ENCODE data around the gene LDLRAD4.

The LDLRAD4 gene

DNA sequence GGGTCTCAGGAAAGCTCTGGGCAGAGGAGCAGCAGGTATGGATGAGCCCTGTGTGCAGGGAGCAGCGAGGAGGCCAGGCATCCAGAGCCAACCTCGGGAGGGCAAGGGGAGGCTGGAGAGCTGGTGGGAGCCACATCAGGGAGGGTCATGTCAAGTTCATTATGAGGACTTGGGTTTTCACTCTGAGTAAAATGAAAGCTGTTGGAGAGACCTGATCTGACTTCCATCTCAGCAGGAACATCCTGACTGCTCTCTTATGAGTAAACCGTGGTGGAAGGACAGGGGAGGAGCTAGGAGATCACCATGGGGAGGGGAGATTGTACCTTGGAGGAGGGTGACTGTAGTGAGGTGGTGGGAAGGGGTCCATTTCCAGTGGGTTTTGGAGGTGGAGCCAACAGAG lies 209.8 kb downstream of the LDLRAD4 start:
- DNase-seq (ENCODE audit: low read depth in 2 of 2), result no peak

DNA sequence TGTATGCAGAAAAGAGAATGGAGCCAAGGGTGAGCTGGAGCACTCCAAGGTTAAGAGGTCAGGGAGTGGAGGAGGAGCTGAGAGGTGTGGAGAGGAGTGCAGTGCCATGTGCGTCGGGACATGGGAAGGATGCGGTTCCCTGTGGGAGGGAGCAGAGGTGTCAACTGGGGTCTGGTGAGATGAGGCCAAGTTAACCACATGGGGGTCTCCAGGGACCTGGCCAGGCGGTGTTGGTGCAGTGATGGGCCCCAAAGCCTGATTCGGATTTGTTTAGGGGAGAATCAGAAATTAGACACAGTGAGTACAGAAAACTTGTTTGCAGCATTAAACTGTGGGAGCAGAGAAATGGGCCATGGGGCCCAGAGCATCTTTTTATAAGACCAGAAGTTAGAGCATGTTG lies 210.5 kb downstream of the LDLRAD4 start:
- no peak for DNase-seq (ENCODE audit: low read depth in 2 of 2)

DNA sequence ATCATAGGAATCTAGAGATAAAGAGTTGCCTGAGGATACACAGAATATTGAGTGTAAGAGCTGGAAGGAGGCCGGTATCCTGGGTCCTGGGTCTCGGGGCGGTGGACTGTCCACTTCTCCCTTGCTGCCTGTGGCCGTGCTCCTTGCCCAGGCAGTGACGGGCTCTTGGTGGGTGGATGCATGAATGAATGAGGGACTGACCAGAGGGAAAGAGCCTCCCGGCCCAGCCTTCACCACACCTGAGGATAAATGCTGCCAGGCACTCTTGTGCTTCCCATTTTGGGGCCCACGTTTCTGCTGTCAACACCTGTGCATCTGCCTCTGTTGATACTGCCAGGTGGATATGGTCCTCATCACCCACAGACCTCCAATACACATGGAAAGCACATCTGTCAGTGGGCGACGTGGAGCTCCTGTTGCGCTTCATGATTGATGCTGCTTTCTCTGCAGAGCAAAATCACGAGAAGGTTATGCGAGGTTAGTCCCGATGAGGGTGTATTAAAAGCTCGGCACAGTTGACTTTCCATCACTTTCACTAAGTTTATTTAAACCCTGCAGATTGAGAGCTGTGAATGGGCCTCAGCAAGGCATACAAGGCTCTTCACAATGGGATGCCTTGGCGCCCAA lies 211.4 kb downstream of the LDLRAD4 start:
- no peak for DNase-seq (ENCODE audit: low read depth in 2 of 2)

DNA sequence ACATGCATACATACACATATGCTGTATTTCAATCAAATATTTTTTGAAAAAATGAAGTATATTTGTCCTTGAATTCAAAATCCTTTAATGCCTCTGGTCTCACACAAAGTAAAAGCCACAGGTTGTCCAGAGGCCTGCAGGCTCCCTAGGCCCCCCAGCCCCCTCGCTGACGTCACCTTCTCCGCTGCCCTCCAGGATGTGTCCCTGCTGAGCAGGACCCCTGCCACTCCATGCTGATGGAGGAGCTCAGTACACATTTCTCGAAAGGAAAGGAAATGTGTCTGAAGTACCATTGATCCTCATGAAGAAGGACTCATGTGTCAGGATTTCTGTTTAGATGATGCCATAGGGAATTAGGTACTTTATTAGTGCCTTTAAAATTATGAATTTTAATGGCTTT lies 212.1 kb downstream of the LDLRAD4 start:
- DNase-seq (ENCODE audit: low read depth in 2 of 2), result no peak

DNA sequence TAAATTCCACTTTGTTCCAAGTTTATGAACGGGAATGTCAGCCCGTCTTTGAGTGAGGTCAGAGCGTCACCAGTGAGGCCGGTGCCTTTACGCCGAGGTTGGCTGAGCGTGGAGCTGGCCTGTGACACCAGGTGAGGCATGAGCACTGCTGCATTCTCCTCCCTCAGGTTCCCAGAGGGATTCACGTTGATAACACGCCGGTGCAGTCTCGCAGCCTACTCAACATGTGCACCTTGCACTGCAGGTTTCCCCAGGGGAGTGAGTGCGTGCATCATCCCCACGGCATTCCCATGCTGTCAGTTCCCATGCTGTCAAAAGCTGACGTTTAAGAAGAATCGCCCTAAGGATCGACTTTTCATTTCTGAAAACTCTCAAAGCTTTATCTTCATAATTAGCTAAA lies 213.3 kb downstream of the LDLRAD4 start:
- DNase-seq (ENCODE audit: low read depth in 2 of 2), result no peak

DNA sequence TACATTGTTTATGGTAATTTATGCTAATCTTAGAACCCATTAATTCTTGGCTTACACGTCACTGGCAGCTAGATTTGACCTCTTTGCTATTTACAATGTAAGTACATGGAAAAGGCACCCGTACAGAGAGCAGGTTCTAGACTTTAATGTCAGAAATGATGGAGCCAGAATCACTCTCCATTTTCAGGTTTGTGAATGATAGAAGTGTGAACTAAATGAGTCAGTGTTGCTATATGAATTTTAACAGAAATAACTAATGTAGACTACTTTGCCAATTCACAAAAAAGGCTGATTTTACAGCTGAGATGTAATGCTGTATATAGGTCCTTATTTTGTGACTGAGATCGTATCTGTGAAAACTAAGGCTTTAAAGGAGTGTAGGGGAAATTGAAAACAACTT lies 214.6 kb downstream of the LDLRAD4 start:
- DNase-seq (ENCODE audit: low read depth in 2 of 2), result no peak

DNA sequence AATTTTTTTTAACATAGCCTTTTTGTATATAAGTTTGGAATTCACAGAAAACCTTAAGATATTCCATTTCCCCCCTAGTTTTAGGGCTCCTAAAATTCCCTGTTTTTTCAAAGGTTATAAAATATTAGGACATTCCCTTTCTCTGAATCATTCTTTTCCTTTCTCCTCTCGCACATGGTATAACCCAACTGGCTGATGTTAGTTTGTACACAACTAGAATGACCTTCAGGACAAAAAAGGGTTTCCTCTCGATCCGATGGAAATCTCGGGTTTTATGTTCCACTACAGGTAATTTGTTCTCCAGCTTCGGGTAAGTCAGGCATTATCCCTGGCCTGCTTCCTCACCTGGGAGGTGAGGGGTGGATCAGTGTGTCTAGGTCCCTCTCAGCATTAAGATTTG lies 215.1 kb downstream of the LDLRAD4 start:
- no peak for DNase-seq (ENCODE audit: low read depth in 2 of 2)

DNA sequence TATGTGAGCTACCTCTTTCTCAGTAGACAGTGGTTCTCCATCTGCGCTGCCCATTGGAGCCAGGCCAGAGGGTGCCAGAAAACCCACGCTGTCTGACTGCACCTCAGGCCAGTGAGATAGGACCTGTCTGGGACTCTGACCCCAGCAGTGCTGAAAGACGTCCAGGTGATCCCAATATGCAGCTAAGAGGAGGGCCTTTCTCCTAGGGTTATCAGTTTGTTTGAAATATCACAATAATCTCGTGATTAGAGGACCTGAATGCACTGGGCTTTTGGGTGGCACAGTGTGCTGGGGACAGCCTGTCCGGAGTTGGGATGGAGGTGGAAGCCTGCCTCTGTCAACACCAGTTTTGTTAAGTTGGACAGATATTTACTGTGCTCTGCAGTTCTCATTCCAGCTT lies 216.3 kb downstream of the LDLRAD4 start:
- no peak for DNase-seq (ENCODE audit: low read depth in 2 of 2)

DNA sequence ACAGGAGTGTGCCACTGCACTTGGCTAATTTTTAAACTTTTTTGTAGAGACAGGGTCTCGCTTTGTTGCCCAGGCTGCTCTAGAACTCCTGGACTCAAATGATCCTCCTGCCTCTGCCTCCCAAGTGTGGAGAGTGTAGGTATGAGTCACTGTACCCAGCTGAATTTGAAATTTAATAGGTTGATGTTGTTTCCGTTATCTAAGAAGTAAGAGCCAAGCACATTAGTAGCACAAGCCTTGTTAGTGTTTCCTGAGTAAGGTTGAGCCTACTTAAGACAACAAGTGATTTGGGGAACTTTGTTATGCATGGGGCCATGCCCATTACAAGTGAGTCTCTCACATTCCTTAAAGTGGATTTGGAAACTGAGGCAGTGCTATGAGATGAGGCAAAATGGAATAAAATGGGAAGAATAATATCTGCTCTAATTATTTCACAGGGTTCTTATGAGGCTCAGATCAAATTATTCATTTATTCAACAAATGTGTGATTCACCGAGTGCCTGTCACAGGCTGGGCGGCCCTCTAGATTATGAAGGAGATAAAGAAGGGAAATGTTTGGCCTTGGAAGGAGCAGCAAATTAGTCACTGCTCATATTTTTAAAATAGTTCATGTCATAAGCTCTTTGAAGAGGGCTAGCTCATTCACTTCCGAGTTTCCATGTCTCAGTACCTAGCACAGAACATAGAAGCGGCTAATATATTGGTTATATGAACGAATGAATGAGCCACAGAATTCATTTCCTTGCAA lies 217.2 kb downstream of the LDLRAD4 start:
- DNase-seq (ENCODE audit: low read depth in 2 of 2), result no peak

DNA sequence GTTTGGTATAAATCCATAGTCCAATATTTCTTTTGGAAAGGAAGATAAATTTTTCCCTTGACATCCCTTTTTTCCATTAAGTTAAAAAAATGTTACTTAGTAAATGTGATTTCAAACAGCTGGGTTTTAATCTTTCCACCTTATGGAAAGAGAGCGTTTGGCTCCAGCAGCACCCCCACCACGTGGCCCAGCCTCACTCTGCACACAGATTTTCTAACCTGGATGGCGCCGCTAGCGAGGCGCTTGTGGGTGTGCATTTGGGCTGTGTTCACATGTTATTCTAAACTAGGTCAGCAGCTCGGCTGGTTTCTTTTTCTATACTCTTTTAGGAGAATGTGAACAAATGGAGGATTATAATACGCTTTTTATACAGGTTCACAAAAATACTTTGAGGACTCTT lies 218.0 kb downstream of the LDLRAD4 start:
- no peak for DNase-seq (ENCODE audit: low read depth in 2 of 2)

DNA sequence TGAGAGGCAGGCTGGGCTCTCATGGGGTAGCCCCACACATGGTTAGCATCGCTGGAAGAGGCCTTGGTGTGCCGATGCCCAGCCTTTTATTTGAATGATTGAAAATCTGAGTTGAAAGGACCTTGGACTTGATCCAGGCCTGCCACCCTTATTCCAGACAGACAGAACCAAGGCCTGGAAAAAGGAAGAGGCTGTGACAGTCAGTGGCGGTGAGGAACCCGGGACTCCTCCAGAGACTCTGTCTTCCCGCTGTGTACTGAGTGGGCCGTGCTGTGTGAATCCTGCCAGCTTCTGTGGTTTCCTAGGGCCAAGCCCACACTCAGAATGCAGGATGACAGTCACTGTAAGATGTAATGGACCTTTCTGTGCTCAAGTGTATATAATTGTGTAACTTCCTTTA lies 218.5 kb downstream of the LDLRAD4 start:
- no peak for DNase-seq (ENCODE audit: low read depth in 2 of 2)

DNA sequence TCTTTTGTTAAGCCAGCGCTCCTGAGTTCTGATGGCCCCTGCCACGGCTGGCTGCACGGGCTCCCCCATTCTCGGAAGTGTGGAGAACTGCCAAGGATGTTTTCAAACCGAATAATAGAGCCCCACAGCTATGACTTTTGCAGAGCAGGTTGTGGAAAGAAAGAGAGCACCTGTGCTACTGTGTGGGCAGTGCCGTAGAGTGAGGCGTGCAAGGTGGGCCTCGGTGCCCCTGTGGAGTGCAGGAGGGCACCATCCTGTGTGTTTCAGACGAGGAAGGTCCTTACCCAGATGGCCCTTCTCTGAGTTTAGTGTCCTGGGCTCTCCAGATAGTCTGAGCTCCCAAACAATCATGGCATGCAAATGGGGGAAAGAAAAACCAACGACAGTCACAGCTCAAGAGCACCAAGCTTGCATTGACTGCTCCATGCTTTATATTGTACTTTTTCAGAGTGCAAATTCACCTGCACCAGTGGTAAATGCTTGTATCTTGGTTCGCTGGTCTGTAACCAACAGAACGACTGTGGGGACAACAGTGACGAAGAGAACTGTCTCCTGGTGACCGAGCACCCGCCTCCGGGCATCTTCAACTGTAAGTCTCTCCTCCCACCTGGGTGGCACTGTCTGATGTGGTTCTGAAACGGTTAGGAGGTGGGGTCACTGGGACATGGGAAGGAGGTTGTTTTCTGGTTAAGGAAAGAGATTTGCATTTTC lies 219.4 kb downstream of the LDLRAD4 start:
- peak; percentile 30 to 38 for DNase-seq (ENCODE audit: low read depth in 2 of 2)

DNA sequence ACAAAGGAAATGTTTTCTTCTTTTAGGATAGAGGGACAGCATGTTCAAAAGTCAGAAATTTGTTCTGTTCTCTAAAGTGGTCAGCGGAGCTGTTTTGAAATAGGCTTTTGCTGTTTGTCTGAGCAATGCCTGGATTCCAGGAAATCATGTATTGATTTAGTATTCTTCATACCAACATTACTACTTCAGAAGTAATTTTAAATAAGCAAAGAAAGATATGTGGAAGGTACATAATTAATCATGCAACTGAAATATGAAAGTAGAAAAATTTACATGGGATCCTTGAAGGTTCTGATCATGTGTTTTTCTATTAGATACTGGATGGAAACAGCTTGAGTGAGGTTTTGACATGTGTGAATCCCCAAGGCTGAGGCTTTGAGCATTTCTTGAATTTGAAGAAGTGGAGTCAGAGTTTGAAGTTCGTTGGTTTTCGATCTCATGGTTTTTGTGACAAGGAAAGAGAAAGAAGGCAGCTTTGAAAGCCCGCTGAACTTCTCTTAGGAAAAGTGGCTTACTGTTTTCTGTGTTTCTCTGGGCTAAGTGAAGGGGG lies 220.0 kb downstream of the LDLRAD4 start:
- DNase-seq (ENCODE audit: low read depth in 2 of 2), result no peak

DNA sequence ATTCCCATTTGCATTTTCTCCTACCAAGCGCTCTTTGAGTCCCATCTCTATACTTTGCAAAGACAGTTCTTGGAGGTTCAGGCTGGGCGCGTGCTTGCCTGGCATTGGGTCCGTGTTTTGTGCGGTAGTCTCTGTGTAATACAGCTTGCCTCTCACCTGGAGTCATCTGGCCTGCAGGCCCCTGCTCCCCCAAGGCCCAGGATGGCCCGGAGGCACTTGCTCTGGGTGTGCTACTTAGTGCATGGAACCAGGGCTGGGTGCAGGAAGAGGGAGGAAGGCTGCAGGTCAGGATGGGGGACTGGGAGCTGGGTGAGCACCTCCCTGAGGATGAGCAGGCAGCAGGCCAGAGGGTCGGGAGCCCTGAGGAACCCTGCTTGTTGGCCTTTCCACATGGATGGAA lies 220.9 kb downstream of the LDLRAD4 start:
- DNase-seq (ENCODE audit: low read depth in 2 of 2), result no peak

DNA sequence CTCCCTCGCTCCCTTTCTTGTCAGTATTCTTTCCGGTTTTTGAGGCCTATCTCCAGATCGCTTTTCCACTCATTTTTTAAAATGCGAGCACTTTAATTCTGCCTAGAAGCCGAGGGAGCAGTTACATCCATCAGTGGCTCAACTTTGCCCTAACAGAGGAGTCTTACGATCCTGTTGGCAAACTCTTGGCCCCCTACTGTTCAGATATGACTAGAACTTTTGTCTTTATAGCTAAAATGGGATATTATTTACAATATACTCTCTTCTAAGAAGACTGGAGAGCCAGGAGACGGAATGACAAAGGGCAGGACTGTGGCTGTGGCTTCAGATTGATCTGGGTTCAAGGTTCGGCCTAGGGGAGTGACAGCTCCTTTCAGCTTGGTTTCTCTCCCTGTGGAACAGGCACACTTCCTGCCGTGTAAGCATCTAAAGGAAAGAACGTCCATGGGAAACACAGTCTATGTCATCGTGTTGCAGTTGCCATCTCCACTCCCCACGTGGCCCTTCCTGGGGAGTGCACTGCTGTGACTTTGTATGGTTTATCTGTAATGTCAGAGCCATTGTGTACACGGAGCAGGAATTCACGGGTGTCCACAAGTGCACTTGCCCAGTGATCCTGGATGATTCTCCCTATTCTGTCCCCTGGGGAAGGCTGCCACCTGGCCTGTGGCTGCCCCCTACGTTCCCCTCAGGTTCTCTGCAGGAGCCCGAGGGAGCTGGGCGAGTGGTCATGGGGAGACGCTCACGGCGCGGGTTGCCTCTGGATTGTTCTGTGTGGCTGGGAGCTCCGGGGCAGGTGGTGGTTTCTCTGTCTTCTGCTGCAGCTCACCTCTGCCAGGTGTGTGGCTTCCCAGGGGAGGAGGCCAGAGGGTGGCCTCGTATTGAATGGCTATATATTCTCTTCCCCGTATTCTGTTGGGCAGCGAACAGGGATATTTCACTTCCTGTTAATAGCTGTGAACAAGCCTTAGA lies 222.0 kb downstream of the LDLRAD4 start:
- DNase-seq (ENCODE audit: low read depth in 2 of 2), result no peak

DNA sequence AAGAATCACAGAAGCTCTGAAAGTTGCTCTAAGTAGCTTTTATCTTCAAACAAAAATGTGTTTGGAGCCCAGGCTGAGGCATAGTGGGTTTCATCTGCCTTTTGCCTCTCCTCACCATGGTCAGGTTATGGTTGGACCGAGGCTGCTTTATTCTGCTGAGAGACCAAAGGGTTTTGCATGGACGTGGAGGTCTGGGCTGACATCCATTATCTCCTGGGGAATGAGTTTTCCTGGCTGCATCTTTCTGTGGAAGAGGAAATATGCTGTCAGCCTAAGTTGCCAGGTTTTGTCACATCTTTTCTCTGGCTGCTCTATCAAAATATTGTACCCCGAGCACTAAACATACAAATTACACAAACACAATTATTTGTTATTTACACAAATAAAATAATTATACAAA lies 223.2 kb downstream of the LDLRAD4 start:
- DNase-seq (ENCODE audit: low read depth in 2 of 2), result no peak

DNA sequence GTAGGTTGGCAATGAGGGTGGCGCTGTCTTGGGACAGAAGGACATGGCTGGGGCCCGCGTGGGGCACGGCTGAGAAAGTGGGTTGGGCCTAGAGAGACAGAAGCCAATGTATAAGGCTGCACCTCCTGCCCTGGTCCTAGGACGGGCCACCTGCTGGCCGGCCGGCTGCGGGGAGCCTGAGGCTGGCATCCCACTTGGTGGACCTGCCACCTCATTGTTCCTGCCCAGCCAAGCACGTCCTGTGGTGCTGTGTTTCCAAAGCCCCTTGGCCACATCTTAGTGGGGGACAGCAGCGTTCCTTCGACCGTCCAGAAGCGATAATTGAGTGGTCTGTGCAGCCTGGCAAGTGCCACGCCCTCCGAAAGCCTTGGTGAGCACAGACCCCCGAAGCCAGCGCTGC lies 223.9 kb downstream of the LDLRAD4 start:
- DNase-seq (ENCODE audit: low read depth in 2 of 2), result no peak

DNA sequence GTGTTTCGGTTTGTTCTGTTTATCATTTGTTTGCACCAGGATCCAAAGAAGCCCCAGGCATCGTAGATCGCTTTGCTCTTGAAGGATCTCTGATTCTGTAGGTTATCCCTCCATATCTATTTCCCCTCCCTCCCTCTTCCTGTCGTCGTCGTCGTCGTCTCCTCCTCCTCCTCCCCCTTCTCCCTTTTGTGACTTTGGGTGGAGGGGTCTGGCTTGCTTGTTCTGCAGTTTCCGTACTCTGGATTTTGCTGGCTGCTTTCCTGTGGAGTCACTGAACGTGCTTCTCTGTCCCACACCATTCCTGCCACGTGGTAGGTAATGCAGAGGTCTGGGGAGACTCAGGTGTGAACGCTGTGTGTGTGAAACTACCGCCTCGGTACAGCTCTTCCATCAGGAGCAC lies 225.0 kb downstream of the LDLRAD4 start:
- DNase-seq (ENCODE audit: low read depth in 2 of 2), result no peak

DNA sequence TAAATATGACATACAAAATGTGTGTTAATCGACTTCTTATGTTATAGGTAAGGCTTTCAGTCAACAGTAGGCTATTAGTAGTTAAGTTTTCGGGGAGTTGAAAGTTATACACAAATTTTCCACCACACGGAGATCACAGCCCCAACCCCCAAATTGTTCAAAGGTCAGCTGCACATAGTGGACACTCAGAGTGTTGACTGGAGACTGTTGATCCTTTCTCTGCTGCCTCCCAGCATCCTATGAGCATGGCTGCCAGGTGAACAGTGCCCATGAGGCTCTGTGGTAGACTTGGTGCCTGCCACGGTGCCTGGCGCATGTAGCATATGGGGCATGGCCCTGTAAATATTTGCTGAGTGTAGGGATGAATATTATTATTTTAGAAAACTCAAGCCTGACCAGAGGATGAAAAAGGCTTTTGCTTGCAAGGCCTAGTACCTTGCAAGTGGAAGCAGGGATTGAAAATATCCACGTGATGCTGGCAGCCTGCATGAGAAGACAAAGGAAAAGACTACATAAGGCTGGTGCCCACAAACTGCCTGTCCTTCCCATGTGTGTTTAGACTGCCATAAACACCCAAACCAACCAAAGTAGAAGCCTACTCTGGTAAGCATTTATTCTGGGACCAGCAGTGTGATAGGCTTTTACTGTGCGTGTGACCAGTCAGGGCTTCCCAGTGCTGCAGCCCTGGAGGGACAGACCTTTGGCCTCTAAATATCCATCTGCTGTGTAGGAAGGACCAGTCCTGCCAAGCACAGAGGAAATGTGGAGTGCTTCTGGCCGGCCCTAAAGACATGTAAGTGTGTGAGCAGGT lies 226.1 kb downstream of the LDLRAD4 start:
- no peak for DNase-seq (ENCODE audit: low read depth in 2 of 2)

DNA sequence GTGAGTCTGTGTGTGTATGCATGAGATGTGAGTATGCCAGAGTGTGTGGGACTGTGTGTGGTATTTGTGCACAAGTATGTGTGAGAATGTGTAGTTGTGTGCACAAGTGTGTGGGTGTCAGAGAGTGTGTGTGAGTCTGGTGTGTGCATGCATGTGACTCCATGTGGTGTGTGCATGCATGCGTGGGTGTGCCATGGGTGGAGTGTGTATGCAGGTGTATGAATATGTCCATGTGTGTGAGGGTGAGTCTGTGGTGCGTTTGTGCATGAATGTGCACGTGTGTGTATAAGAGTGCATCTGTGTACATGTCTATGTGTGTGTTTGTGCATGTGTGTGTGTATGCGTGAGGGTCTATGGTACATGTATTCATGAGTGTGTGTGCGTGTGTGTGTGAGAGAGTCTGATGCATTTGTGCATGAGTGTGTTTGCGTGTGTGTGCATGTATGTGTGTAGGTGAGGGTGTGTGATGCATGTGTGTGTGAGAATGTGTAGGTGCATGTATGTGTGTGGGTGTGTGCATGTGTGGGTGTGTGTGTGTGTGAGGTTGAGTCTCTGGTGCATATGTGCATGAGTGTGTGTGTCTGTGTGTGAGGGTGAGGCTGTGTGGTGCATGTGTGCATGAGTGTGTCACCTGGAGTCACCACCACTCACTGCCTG lies 226.8 kb downstream of the LDLRAD4 start:
- DNase-seq (ENCODE audit: low read depth in 2 of 2), result no peak

Data from activated CD4-positive, alpha-beta T cell treated with anti-CD3 and anti-CD28 coated beads for 24 hours (primary cell).